ENCODE measurements around the gene CORO7. TPM values are rescaled to one million over a fixed set of nuclear protein-coding genes. Genes with fewer than 3 reads are reported as not detected.

Gene CORO7
- total and polyA plus RNA-seq, 9 of the 15 experiments (the other 6 are each of a cell fraction or from before 2014, with no cell fraction given), result 0.45 to 77.2 (median 18.7) TPM

DNA sequence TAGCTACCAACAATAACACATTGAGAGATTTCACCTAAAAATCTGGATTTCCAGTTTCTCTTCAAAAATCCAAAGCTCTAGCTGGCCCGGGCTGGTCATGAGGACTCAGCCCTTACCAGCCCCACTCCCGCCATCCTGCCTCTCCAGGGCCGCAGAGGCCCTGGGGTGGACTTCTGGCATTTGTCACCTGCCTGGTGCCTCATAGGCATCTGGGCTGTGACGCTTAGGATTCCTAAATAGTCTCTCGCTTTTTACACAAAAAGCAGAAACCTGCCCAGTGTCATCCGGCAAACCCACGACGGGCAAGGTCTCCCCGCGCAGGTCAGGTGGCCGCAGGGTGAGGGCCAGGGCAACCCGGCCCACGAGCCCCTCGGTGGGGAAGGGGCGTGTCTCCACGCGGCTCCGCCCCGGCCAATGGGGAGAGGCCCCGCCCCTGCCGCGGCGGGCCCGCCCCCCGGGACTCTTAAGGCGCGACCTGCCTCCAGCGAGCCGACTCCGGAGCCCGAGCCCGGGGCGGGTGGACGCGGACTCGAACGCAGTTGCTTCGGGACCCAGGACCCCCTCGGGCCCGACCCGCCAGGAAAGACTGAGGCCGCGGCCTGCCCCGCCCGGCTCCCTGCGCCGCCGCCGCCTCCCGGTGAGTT lies 44.9 kb downstream of the CORO7 start, which contains the start of gene VASN (continued):
- TF ChIP-seq, protein P1, sequence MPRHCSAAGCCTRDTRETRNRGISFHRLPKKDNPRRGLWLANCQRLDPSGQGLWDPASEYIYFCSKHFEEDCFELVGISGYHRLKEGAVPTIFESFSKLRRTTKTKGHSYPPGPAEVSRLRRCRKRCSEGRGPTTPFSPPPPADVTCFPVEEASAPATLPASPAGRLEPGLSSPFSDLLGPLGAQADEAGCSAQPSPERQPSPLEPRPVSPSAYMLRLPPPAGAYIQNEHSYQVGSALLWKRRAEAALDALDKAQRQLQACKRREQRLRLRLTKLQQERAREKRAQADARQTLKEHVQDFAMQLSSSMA (CRISPR knock-in tag; IDR thresholded peaks at IDR 0.05), result no peak
- no peak for TF ChIP-seq CBX2 (IDR thresholded peaks at IDR 0.05; ENCODE audit: insufficient read depth, low read length, poor library complexity, severe bottlenecking)
- peak; percentile 52; the same call in 1 of the 2 replicates for TF ChIP-seq VEZF1 (CRISPR knock-in tag; IDR thresholded peaks at IDR 0.05)
- TF ChIP-seq PHTF2 (CRISPR knock-in tag; IDR thresholded peaks at IDR 0.05), result no peak
- no peak for TF ChIP-seq FOXM1 (IDR thresholded peaks at IDR 0.05; ENCODE audit: low read depth)
- no peak for TF ChIP-seq FOXM1 (CRISPR knock-in tag; IDR thresholded peaks at IDR 0.05; ENCODE audit: low read depth)
- no peak for TF ChIP-seq HMG20B (CRISPR knock-in tag; IDR thresholded peaks at IDR 0.05)
- no peak for TF ChIP-seq NFE2L1 (tag; IDR thresholded peaks at IDR 0.05; ENCODE audit: borderline replicate concordance, low read depth)
- no peak for TF ChIP-seq PYGO2 (tag; IDR thresholded peaks at IDR 0.05)
- TF ChIP-seq MCM5 (IDR thresholded peaks at IDR 0.05; ENCODE audit: low read depth), result no peak
- no peak for TF ChIP-seq ZNF717 (CRISPR knock-in tag; IDR thresholded peaks at IDR 0.05)
- TF ChIP-seq TSC22D4 (tag; IDR thresholded peaks at IDR 0.05), result no peak
- no peak for TF ChIP-seq ZKSCAN1 (IDR thresholded peaks at IDR 0.05; ENCODE audit: low read depth, low read length)
- TF ChIP-seq ZNF133 (CRISPR knock-in tag; IDR thresholded peaks at IDR 0.05), result no peak
- TF ChIP-seq MGA (IDR thresholded peaks at IDR 0.05), result no peak
- TF ChIP-seq ZFX (CRISPR knock-in tag; IDR thresholded peaks at IDR 0.05), result peak; percentile 36; the same call in 1 of the 2 replicates

Measured in K562 (cell line).